ENCODE results near the gene TLK2.

TLK2 gene

DNA sequence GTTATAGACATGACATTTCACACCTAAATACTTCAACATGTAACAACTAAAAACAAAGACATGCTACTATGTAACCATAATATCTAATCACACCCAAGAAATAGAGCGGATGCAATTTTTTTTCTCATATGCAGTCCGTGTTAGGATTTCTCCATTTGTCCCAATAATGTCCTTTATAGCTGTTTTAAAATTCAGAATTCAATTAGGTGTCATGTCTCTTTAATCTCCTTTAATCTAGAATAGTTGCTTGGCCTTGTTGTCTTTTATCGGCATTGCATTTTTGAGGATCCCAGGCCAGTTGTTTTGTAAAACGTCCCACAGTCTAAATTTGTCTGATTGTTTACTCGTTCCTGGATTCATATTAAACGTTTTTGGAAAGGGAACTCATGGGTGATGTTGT lies 163.3 kb downstream of the TLK2 start:
- TF ChIP-seq, protein P1, sequence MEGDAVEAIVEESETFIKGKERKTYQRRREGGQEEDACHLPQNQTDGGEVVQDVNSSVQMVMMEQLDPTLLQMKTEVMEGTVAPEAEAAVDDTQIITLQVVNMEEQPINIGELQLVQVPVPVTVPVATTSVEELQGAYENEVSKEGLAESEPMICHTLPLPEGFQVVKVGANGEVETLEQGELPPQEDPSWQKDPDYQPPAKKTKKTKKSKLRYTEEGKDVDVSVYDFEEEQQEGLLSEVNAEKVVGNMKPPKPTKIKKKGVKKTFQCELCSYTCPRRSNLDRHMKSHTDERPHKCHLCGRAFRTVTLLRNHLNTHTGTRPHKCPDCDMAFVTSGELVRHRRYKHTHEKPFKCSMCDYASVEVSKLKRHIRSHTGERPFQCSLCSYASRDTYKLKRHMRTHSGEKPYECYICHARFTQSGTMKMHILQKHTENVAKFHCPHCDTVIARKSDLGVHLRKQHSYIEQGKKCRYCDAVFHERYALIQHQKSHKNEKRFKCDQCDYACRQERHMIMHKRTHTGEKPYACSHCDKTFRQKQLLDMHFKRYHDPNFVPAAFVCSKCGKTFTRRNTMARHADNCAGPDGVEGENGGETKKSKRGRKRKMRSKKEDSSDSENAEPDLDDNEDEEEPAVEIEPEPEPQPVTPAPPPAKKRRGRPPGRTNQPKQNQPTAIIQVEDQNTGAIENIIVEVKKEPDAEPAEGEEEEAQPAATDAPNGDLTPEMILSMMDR (IDR thresholded peaks at IDR 0.05; ENCODE audit: low read length, missing control alignments): no peak
- H3K4me3 ChIP-seq (replicated peaks; ENCODE audit: low read depth, low read length): no peak overlapping the region
- DNase-seq (ENCODE audit: low read depth): no peak

DNA sequence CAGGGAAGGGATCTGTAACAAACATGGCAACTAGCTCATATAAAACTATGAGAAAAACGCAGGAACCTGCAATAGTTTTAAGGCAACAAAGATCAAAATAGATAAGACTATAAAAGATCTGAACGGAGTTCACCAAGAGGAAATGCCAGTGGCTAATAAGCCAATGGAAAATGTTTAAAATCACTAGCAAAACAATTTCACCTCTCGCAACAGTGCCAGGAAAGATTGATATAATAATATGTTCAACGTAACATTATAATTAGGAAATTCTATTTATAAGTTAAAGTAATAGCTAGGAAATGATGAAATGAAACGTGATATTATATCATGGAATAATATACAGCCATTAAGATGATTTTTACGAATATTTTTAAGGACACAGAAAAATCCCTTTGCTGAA lies 164.9 kb downstream of the TLK2 start:
- TF ChIP-seq, protein P1 (IDR thresholded peaks at IDR 0.05; ENCODE audit: low read length, missing control alignments): no peak
- no peak for DNase-seq (ENCODE audit: low read depth)
- no peak overlapping the region for H3K4me3 ChIP-seq (replicated peaks; ENCODE audit: low read depth, low read length)

DNA sequence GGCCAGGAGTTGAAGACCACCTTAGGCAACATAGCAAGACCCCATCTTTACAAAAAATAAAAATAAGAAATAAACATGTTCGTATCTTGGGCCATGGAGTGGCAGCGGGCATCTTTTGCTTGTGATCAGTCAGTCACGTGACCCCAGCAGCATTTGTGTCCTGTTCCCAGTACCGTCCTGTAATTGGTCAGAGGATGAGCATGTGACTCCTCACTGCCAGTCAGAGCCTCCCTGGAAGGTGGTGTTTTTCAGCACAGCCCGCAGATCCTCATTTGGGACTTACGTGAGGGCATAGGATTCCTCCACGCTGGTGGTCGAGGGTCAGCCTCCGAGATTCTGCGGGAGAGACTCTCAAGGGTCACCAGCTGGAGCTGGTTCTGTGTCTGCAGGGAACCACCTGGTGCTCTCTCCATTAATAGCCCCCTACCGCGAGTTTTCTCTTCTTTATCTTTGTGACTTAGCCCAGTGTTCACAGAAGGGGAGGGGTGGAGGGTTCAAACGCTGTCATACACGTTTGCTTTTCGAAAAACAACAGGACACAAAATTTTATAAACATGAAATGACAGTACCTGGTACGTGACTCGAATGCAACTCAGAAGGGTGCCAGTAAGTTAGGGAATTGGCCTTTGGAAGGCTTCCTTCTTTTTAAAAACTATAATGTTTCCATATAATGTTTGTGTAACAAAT lies 166.0 kb downstream of the TLK2 start:
- no peak for DNase-seq (ENCODE audit: low read depth)
- TF ChIP-seq, protein P1 (IDR thresholded peaks at IDR 0.05; ENCODE audit: low read length, missing control alignments): no peak
- H3K4me3 ChIP-seq (replicated peaks; ENCODE audit: low read depth, low read length): no peak overlapping the region

DNA sequence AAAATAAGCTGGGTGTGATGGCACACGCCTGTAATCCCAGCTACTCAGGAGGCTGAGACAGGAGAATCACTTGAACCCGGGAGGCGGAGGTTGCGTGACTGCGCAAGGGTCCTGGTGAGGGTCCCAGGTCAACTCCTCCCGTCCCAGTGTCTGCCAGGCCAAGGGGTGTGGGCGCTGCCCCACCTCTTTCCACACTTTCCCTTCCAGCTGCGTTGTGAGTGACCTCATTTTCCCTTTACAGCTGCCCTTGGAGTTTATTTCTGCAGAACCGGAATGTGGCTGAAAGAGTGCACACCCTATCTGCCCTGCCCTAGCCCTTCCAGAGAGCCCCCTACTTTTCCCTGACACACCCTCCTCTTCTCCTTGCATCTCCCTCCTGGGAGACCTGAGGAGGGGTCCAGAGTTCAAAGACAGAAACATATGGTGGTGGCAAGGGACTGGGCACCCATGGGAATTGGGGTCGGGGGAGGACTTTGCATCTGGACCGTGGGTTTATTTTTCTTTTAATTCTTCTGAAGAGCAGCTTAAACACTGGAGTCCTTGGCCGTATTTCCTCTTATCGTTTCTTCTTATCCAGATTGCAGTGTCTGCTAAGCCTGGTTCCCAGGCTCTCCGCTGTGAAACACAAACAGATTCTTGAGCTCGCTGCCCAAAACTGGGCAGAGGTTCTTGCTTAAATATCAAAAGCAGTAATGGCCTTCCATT lies 169.8 kb downstream of the TLK2 start:
- TF ChIP-seq, protein P1 (IDR thresholded peaks at IDR 0.05; ENCODE audit: low read length, missing control alignments): no peak
- no peak for DNase-seq (ENCODE audit: low read depth)
- H3K4me3 ChIP-seq (replicated peaks; ENCODE audit: low read depth, low read length): no peak overlapping the region

DNA sequence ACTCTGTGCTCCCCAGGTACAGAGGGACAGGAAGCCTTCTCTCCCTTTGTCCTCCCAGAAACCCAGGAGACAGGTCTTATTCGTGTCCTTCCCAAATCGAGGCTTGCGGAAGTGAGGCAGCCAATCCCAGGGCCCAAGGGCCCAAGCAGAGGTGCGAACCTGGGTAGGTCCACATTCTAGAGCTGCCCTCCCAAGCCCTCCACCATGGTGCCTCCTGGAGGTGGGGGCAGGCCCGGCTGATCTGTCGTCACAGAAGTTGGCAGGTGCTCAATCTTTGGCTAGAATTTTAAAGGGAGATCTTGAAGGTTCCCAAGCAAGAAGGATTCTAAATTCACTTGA lies 170.3 kb downstream of the TLK2 start:
- no peak overlapping the region for H3K4me3 ChIP-seq (replicated peaks; ENCODE audit: low read depth, low read length)
- TF ChIP-seq, protein P1 (IDR thresholded peaks at IDR 0.05; ENCODE audit: low read length, missing control alignments): no peak
- DNase-seq (ENCODE audit: low read depth): no peak

DNA sequence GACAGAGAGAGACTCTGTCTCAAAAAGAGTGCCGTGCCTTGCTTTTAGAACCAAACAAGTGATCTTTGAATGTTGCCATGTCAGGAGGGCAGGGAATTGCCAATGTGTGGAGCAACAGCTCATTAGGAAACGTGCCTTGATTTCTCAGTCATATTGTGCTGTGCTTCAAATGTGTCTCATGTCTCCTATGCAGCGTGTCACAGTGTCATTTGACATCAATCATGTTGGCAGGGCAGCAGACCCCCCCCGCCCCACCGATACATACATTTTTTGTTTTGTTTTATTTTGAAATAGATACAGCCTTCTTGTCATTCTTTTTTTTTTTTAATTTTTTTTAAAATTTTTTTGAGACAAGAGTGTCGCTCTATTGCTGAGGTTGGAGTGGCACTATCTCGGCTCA lies 170.9 kb downstream of the TLK2 start:
- DNase-seq (ENCODE audit: low read depth): no peak
- H3K4me3 ChIP-seq (replicated peaks; ENCODE audit: low read depth, low read length): no peak overlapping the region
- TF ChIP-seq, protein P1 (IDR thresholded peaks at IDR 0.05; ENCODE audit: low read length, missing control alignments): no peak

DNA sequence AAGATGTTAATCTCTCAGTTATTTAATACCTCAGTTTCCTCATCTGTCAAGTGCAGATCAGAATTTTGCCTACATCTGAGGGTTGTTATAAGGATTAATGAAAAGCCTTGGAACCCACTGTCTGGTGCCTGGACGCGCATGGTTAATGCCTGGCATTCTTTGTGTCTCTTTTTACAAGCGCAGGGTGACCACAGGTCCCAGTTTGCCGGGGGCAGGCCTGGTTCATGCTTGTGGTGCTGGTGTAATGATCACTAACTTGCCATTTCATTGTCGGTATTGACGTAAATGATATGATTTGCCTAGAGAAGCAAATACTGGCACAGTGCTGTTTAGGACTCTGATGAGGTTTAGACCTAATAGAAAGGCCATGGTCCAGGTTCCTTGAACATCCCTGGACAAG lies 172.0 kb downstream of the TLK2 start:
- no peak overlapping the region for H3K4me3 ChIP-seq (replicated peaks; ENCODE audit: low read depth, low read length)
- DNase-seq (ENCODE audit: low read depth): no peak
- TF ChIP-seq, protein P1 (IDR thresholded peaks at IDR 0.05; ENCODE audit: low read length, missing control alignments): no peak
